Erythroblast (primary cell): ENCODE data around the gene VEPH1.

Source experiments
- GATA1 ChIP-seq: IDR thresholded peaks from 2 replicates; pipeline ENCODE4 v1.6.1; 2011; ENCODE audit warnings: low read depth, mild to moderate bottlenecking, control low read depth, low read length, moderate library complexity
- POLR2A ChIP-seq: IDR thresholded peaks from 2 replicates; pipeline ENCODE4 v1.6.1; 2011; ENCODE audit warnings: mild to moderate bottlenecking, low read length

GRCh38 chr3:157522648-157523047 lies 19.4 kb upstream of the VEPH1 start:
- TF ChIP-seq POLR2A: no peak
- TF ChIP-seq GATA1: no peak
